Fibroblast of lung (primary cell): ENCODE results near the gene HIP1. TPM values are rescaled to one million over a fixed set of nuclear protein-coding genes. Genes with fewer than 3 reads are reported as not detected.
"Not testable (repeated sequence)": the region's sequence is repeated elsewhere in the genome, so short reads cannot be mapped to it uniquely, and the experiment has no call there.

Experiments used
- DNase-seq, 2 donors: peaks; one replicate each; pipeline versions ENCODE4 v3.0.0 to v3.0.0-alpha.2; 2010; ENCODE audit warnings: low read depth in 2 of 2
- H2AFZ ChIP-seq: 2 replicates; pipeline ENCODE4 v1.5.1; 2012; ENCODE audit warnings: low read length, control low read depth, inconsistent platforms
- H3K27ac ChIP-seq: 2 replicates; pipeline ENCODE4 v1.5.1; 2011; ENCODE audit warnings: low read length, control low read depth; ENCODE audit not compliant: insufficient read depth
- H3K27me3 ChIP-seq: 2 replicates; pipeline ENCODE4 v1.5.1; 2011; ENCODE audit warnings: mild to moderate bottlenecking, low read length; ENCODE audit not compliant: control insufficient read depth, insufficient read depth
- H3K36me3 ChIP-seq: 2 replicates; pipeline ENCODE4 v1.5.1; 2011; ENCODE audit warnings: low read length; ENCODE audit not compliant: control insufficient read depth, insufficient read depth
- H3K4me1 ChIP-seq: 2 replicates; pipeline ENCODE4 v1.5.1; 2011; ENCODE audit warnings: low read length; ENCODE audit not compliant: control insufficient read depth, insufficient read depth; ENCODE audit errors: extremely low read depth
- H3K4me2 ChIP-seq: 2 replicates; pipeline ENCODE4 v1.5.1; 2011; ENCODE audit warnings: low read length, control low read depth; ENCODE audit not compliant: insufficient read depth; ENCODE audit errors: extremely low read depth
- H3K4me3 ChIP-seq, 4 experiments: fragments of 200-600 bp in 1 of 4; sonication (generic) in 1 of 4; replicated peaks in 1 of 4; 2 replicates each; pipeline ENCODE4 v1.5.1; 2011 to 2016; ENCODE audit warnings: low read length in 4 of 4, low read depth in 3 of 4, mild to moderate bottlenecking in 3 of 4, control low read depth in 2 of 4, inconsistent platforms in 1 of 4, mixed read lengths in 1 of 4; ENCODE audit not compliant: insufficient read depth in 1 of 4; ENCODE audit errors: control extremely low read depth in 1 of 4
- H3K79me2 ChIP-seq: 2 replicates; pipeline ENCODE4 v1.5.1; 2012; ENCODE audit warnings: mild to moderate bottlenecking, low read length, inconsistent platforms; ENCODE audit not compliant: control insufficient read depth, insufficient read depth
- H3K9ac ChIP-seq: 2 replicates; pipeline ENCODE4 v1.5.1; 2011; ENCODE audit warnings: mild to moderate bottlenecking, low read length, control low read depth; ENCODE audit not compliant: insufficient read depth
- H3K9me3 ChIP-seq: 2 replicates; pipeline ENCODE4 v1.5.1; 2012; ENCODE audit warnings: low read depth, low read length; ENCODE audit not compliant: control insufficient read depth, insufficient read depth
- H4K20me1 ChIP-seq: 2 replicates; pipeline ENCODE4 v1.5.1; 2011; ENCODE audit warnings: low read length; ENCODE audit not compliant: control insufficient read depth, insufficient read depth; ENCODE audit errors: extremely low read depth
- EZH2 ChIP-seq: IDR thresholded peaks from 2 replicates; pipeline ENCODE4 v1.5.1; 2012; ENCODE audit warnings: low read length, control low read depth, mild to moderate bottlenecking; ENCODE audit errors: missing control alignments
- polyA plus RNA-seq, 2 donors: library from polyadenylated mRNA; depleted of rRNA in 1 of 2; stranded (reverse) in 1 of 2; unstranded in 1 of 2; fragments of >200 nt; gene quantifications; 2 replicates each; pipeline ENCODE4 v1.2.1, GENCODE V29; 2011 to 2012; ENCODE audit warnings: missing spikeins in 1 of 2
- total RNA-seq: library from RNA; depleted of rRNA; stranded (reverse); fragments of >200 nt; gene quantifications from 2 replicates; pipeline ENCODE4 v1.2.1, GENCODE V29; 2014
- TF ChIP-seq, protein P1 (sequence below), 2 donors: IDR thresholded peaks in 1 of 2; conservative IDR thresholded peaks in 1 of 2; 1 replicate in 1 of 2; 2 replicates in 1 of 2; pipeline ENCODE4 v1.5.1; 2011 to 2012; ENCODE audit warnings: low read length in 2 of 2, control low read depth in 1 of 2, inconsistent platforms in 1 of 2, low read depth in 1 of 2, mild to moderate bottlenecking in 1 of 2

HIP1 gene
- total and polyA plus RNA-seq, 2 donors (not counting 1 experiment from before 2014, with no cell fraction given) = 27.2 to 31.3 TPM

DNA sequence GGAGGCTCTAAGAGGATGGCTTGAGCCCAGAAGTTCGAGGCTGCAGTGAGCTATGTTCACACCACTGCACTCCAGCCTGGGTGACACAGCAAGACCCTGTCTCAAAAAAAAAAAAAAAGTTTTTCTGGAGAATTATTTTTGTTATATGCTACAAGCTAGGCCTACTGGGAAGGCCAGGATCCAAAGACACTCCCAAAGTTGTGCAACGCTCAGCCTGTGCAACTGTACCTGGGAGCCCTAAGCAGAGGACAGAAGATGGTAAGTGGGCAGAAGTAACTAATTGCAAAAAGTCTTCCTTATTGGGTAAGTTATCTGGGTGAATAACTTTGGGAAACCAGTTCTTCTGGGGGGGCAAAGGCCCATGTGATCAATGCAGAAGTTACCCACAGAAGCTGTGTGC lies 17.3 kb downstream of the HIP1 start:
- no peaks in the 10 kb centered on the region for H3K9me3 ChIP-seq
- DNase-seq = no peak
- H3K4me1 ChIP-seq = no peaks in the 10 kb centered on the region
- no peak overlapping the region for H3K4me3 ChIP-seq
- no peak overlapping the region for H2AFZ ChIP-seq
- no peaks in the 10 kb centered on the region for H4K20me1 ChIP-seq
- H3K79me2 ChIP-seq = no peaks in the 10 kb centered on the region
- H3K4me2 ChIP-seq = no peak overlapping the region
- no peak overlapping the region for H3K9ac ChIP-seq
- no peaks in the 10 kb centered on the region for H3K36me3 ChIP-seq
- TF ChIP-seq, protein P1, sequence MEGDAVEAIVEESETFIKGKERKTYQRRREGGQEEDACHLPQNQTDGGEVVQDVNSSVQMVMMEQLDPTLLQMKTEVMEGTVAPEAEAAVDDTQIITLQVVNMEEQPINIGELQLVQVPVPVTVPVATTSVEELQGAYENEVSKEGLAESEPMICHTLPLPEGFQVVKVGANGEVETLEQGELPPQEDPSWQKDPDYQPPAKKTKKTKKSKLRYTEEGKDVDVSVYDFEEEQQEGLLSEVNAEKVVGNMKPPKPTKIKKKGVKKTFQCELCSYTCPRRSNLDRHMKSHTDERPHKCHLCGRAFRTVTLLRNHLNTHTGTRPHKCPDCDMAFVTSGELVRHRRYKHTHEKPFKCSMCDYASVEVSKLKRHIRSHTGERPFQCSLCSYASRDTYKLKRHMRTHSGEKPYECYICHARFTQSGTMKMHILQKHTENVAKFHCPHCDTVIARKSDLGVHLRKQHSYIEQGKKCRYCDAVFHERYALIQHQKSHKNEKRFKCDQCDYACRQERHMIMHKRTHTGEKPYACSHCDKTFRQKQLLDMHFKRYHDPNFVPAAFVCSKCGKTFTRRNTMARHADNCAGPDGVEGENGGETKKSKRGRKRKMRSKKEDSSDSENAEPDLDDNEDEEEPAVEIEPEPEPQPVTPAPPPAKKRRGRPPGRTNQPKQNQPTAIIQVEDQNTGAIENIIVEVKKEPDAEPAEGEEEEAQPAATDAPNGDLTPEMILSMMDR (conservative IDR thresholded peaks at IDR 0.05 in 1 of 2, IDR thresholded peaks at IDR 0.05 in 1 of 2; ENCODE audit: low read depth in 1 of 2, low read length in 2 of 2) = no peak
- no peak for TF ChIP-seq EZH2
- H3K27ac ChIP-seq = no peak overlapping the region
- H3K27me3 ChIP-seq = no peaks in the 10 kb centered on the region

DNA sequence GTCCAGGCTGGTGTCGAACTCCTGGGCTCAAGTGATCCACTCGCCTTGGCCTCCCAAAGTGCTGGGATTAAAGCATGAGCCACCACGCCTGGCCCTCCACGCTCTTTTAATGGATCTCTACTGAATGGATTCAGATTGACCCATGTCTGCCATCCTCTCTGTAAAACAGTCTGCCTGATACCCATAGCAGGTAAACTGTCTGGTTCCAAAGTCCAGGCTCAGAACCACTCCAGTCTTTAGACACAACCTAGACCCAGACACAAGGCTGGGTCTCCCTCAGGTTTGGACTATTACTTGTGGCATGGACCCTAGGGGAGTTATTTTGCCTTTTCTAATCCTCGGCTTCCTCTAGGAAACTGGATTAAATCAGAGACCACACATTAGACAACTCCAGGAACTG lies 19.1 kb downstream of the HIP1 start:
- no peak overlapping the region for H3K9ac ChIP-seq
- no peaks in the 10 kb centered on the region for H3K9me3 ChIP-seq
- no peak overlapping the region for H3K27ac ChIP-seq
- H3K4me2 ChIP-seq = no peak overlapping the region
- H2AFZ ChIP-seq = no peak overlapping the region
- no peaks in the 10 kb centered on the region for H3K79me2 ChIP-seq
- H4K20me1 ChIP-seq = no peaks in the 10 kb centered on the region
- no peak overlapping the region for H3K4me3 ChIP-seq
- DNase-seq = no peak
- no peaks in the 10 kb centered on the region for H3K4me1 ChIP-seq
- no peaks in the 10 kb centered on the region for H3K27me3 ChIP-seq
- no peak for TF ChIP-seq EZH2
- TF ChIP-seq, protein P1 (conservative IDR thresholded peaks at IDR 0.05 in 1 of 2, IDR thresholded peaks at IDR 0.05 in 1 of 2; ENCODE audit: low read depth in 1 of 2, low read length in 2 of 2) = no peak
- H3K36me3 ChIP-seq = no peaks in the 10 kb centered on the region

DNA sequence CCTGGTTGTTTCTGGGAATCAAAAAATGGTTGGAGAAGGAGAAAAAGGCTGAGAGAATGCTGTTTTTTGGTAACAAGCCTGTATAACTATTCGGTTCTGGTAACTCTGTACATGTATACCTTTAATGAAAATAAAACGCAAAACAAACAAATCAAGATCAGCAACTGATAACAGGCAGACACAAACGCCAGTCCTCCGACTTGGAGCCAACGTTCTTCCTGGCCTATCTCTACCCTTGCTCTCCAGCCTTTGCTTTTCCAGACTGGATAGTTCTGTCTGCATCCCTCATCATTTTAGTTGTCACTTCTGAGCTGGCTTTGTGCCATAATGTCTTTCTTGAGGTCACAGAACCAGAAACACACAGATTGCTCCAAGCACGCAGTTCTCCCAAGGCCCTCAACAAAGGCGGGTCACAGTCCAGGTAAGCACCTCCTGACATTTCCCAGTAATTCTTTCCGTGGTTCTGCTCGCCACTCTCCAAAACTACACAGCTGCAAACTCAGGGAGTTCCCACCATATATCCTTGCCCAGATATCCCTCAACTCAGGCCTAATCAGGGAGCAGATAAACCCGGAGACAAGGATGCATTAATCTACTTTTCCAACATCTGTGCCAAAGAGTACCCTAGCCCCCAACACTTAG lies 20.2 kb downstream of the HIP1 start:
- Histone ChIP-seq H3K4me3 (no peak overlapping the region), H3K4me2 (no peak overlapping the region), H3K36me3 (no peaks in the 10 kb centered on the region), H3K27ac (no peak overlapping the region), H3K4me1 (no peaks in the 10 kb centered on the region), H2AFZ (no peak overlapping the region), H4K20me1 (no peaks in the 10 kb centered on the region), H3K27me3 (no peaks in the 10 kb centered on the region), H3K9me3 (no peaks in the 10 kb centered on the region), H3K9ac (no peak overlapping the region), H3K79me2 (no peaks in the 10 kb centered on the region)
- DNase-seq = no peak
- TF ChIP-seq EZH2 = no peak
- TF ChIP-seq, protein P1 (conservative IDR thresholded peaks at IDR 0.05 in 1 of 2, IDR thresholded peaks at IDR 0.05 in 1 of 2; ENCODE audit: low read depth in 1 of 2, low read length in 2 of 2) = no peak

DNA sequence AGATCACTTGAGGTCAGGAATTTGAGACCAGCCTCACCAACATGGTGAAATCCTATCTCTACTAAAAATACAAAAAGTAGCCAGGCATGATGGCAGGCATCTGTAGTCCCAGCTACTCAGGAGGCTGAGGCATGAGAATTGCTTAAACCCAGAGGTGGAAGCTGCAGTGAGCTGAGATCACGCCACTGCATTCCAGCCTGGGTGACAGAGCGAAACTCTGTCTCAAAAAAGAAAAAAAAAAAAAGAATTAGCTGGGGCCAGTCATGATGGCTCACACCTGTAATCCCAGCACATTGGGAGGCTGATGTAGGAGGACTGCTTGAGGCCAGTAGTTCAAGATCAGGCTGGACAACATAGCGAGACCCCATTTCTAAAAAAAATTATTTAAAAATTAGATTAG lies 21.0 kb downstream of the HIP1 start:
- not testable (repeated sequence) for DNase-seq, H3K79me2 ChIP-seq, H3K4me1 ChIP-seq, H3K9ac ChIP-seq, H3K27ac ChIP-seq, H3K27me3 ChIP-seq, H2AFZ ChIP-seq, H3K4me2 ChIP-seq, H3K36me3 ChIP-seq, H3K9me3 ChIP-seq, H3K4me3 ChIP-seq, H4K20me1 ChIP-seq
